GM21529 (cell line): ENCODE data around the gene PAX5.
A peak's percentile ranks its signal among the peaks of the same experiment; 100 is the strongest.
"Not testable (repeated sequence)": the region's sequence is repeated elsewhere in the genome, so short reads cannot be mapped to it uniquely, and the experiment has no call there.

ENCODE experiments used
- ATAC-seq: cut with Tn5 transposase; IDR thresholded peaks from one replicate; pipeline ENCODE4 v1.9.1; 2021; ENCODE audit not compliant: unreplicated experiment

The PAX5 gene

GRCh38 chr9:36882594-36882993, 151.5 kb downstream of the PAX5 start:
- no peak for ATAC-seq

DNA sequence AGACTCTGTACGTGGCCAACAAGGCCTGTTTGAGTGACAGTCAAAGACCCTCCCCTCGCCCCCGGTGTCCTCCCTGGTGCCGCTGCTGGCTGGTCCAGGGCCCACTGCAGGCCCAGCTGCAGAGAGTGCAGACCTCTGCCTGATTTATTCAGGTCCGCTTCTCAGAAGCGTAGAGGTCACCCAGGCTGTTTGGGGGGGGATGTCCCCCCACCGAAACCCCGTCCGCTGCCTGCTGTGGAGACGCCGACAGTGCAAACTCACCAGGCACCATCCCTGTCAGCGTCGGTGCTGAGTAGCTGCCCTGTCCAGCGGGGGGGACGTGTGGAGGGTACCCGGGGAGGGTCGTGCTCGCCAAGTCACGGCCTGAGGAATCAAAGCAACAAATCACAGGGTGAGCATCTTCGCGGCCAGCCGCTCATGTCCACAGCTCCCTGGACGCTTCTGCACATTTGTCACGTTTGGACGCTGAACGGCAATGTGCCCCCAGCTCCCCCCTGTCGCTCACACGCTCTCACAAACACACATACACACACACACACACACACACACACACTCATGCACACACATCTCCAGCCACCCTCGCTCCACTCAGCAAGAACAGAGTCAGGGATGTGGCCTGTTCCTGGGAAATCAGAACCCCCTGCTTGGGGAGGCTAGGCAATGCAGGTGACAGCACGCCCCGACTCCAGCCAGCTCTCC, 152.2 kb downstream of the PAX5 start:
- ATAC-seq: no peak

DNA sequence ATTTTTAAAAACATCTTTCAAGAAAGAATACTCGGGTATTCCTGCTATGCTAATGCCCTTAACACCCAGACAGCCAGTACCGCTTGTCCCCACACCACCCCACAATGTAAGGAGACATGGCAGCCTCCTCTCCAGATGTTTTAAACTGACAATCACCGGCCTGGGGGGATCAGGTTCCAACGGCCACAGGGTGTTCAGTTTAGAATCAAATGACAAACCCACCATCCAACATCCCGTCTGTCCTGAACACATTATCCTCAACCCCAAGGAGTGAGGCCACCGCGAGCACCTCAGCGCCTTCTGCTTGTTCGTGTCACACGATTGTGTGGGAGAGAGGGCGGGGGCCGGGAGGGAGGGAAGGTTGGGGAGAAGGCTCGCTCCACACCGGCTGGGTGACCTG, 152.8 kb downstream of the PAX5 start:
- ATAC-seq: no peak

DNA sequence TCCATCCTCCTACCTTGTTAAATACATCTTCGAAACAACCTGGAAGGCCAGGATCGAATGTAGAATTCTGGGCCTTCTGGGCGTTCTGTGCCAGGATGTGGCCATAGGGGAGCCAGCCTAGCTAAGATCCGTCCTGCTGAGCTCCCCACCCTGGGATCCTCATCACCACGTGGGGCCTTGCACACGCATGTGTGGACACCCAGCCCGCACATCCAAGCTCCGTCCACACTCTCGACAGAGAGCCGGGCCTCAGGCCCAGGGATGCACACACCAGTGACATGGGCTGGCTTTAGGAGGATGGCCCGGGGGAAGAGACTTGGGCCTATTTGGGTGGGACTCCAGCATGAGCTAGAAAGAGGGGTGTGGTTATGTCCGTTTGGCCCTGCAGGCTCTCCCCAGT, 154.0 kb downstream of the PAX5 start:
- ATAC-seq: no peak

GRCh38 chr9:36878986-36879982, 154.8 kb downstream of the PAX5 start:
- ATAC-seq: peak; percentile 86

GRCh38 chr9:36877239-36877638, 156.8 kb downstream of the PAX5 start:
- ATAC-seq: peak; percentile 36

DNA sequence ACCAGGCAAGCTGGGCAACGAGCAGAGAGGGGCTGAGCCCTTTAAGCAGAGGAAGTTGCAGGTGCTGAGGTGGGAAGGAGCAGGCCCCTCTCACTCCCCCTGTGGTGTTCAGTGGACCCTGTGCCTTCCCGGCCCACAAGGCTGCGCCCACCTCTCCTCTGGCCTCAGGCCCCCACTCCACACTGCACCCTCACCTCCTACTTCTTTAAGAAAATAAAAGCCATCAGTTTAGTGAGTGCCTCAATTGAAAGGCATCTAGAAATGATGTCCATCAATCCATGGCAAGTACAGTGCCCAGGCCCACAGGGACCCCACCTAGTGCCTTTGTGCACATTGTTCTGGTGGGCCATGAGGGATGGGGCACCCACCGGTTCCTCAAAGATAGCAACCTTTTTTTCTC, 158.0 kb downstream of the PAX5 start:
- ATAC-seq: no peak

GRCh38 chr9:36874921-36875320, 159.1 kb downstream of the PAX5 start:
- ATAC-seq: no peak

DNA sequence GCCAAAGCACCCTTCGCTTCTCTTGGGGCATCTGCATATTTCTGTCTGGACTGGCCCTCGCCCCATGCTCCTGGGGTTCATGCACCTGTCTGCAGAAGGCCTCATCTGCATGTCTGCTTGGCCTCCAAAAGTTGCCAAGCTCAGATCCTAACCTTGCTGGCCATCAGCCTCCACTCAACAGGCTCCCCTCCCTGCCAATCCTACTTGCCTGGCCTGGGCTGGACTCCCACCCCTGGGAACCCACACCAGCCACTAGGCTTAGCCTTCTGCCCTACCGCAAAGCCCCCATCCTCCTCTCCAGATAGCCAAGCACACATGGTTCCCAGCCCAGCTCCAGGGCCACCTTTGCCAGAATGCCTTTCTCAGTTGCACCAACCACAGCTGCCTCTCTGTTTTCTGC, 159.8 kb downstream of the PAX5 start:
- ATAC-seq: no peak

- peak; percentile 67 for ATAC-seq
Measured at GRCh38 chr9:36873247-36873875, 160.7 kb downstream of the PAX5 start.

DNA sequence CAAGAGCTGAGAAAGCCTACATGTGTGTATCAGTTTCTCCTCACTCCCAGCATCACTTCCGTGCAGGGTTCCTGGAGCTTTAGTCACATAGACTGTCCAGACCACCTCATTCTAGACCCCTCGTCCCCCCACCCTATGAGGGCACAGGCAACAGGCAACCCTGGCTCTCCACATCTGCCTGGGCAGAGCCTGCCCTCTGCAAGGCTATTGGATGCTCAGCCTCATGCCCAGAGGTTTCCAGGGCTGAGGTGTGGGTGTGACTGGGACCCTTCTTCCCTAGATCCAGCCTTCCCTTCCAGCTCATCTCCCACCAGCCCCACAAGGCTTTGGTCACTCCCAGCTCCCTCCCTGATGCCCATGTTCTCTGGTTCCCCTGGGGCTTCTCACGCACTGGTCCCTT, 161.4 kb downstream of the PAX5 start:
- no peak for ATAC-seq

- ATAC-seq: no peak
Measured at GRCh38 chr9:36871606-36872005, 162.5 kb downstream of the PAX5 start.

DNA sequence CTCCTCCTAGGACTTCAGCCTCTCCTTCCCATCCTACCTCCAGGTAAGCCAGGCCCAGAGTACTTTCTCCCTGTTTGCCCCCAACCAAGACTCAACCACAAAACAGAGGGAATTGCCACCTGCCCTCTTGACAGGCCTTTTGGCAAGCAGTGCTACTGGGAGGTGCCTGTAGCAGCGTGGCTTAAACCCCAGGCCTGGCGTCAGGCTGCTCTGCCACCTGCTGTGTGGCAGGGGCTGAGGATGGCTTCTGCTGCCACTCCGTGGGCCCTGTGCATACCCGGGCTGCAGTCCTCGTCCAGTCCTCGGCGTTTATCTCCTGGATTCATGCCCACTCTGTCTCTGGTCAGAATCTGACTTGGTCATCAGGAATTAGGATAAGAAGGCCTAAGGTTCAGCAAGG, 163.1 kb downstream of the PAX5 start:
- no peak for ATAC-seq

- ATAC-seq: not testable (repeated sequence)
Measured at GRCh38 chr9:36869605-36870004, 164.5 kb downstream of the PAX5 start.

GRCh38 chr9:36868586-36869282, 165.3 kb downstream of the PAX5 start:
- ATAC-seq: no peak

DNA sequence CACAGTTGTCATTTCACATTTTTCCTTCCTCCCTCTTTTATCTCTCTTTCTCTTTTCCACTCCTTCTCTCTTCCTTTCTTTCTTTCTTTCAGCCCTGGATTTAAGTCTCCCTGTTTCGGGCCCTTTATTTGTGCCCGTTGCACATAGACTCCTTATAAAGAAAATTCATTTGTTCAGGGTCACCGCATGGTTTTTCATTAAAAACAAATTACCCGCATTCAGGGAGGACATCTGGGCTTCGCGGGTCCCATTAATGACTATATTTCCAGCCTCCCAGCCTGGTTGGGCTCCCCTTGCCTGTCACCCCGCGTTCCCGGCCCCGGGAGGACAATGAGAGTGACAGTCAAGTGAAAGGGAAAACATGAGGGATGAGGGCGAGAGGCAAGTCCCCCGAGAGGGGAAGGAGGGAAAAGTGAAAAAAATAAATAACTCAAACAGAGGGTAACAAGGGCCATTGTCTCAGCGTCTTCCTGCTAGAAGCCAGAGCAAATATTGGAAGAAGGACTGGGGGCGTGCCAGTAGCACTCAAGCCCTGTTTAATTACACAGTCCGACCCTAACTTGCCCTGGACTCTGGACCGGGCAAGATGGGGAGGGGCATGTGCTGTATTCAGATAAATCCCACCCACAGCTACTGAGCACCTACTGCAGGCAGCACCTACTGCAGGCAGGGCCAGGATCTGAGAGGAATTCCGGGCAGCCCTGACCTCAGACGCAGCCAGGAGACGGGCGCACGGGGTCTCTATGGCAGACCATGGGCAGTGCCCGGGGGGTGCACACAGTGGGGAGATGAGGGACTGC, 166.2 kb downstream of the PAX5 start:
- no peak for ATAC-seq

GRCh38 chr9:36867241-36867640, 166.8 kb downstream of the PAX5 start:
- ATAC-seq: no peak

DNA sequence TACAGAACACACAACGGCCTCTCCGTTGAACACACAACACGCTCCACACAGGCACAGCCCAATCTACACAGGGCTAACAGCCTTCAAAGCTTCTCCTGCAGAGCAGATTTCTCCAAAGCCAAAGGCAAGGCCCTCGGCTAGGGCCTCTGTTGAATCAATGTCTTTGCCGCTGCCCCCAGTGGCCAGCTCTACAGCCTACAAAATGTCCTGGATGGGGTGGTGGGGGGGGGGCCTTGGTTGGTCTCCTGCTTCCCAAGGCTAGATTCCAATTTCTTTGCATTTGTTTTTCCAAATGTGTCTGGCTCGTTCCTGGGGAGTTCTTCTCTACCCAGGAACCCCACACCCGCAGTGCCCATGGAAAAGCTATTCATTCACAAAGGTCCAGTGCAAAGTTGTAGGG, 167.2 kb downstream of the PAX5 start:
- ATAC-seq: no peak

- no peak for ATAC-seq
Measured at GRCh38 chr9:36865731-36866635, 168.1 kb downstream of the PAX5 start.
